ENCODE measurements around the gene NBAS.
"Not testable (repeated sequence)": the region's sequence is repeated elsewhere in the genome, so short reads cannot be mapped to it uniquely, and the experiment has no call there.

The NBAS gene

GRCh38 chr2:15458277-15458676 is 102.9 kb downstream of the NBAS start:
- no peaks in the 10 kb centered on the region for H3K9me3 ChIP-seq (ENCODE audit: control insufficient read depth, insufficient read depth, low read length)
- no peak overlapping the region for H3K9ac ChIP-seq (ENCODE audit: low read depth, low read length)
- H3K36me3 ChIP-seq (ENCODE audit: insufficient read depth, low read length) = 0 out of 2 replicates have a peak, but pooled peaks cover 3% of the 10 kb centered on the region
- peaks cover under 1% of the 10 kb centered on the region; the same call in 1 of the 2 replicates for H3K4me1 ChIP-seq (ENCODE audit: insufficient read depth, low read length)

- H3K36me3 ChIP-seq (ENCODE audit: insufficient read depth, low read length) = 0 out of 2 replicates have a peak, but pooled peaks cover 3% of the 10 kb centered on the region
- H3K4me1 ChIP-seq (ENCODE audit: insufficient read depth, low read length) = peaks cover 4% of the 10 kb centered on the region; the same call in 1 of the 2 replicates
- no peak overlapping the region for H3K9ac ChIP-seq (ENCODE audit: low read depth, low read length)
- no peaks in the 10 kb centered on the region for H3K9me3 ChIP-seq (ENCODE audit: control insufficient read depth, insufficient read depth, low read length)
These were observed 103.3 kb downstream of the NBAS start for GRCh38 chr2:15457868-15458267.

- no peaks in the 10 kb centered on the region for H3K9me3 ChIP-seq (ENCODE audit: control insufficient read depth, insufficient read depth, low read length)
- no peak overlapping the region for H3K9ac ChIP-seq (ENCODE audit: low read depth, low read length)
- H3K36me3 ChIP-seq (ENCODE audit: insufficient read depth, low read length) = 0 out of 2 replicates have a peak, but pooled peaks cover 3% of the 10 kb centered on the region
- peaks cover 4% of the 10 kb centered on the region; the same call in 1 of the 2 replicates for H3K4me1 ChIP-seq (ENCODE audit: insufficient read depth, low read length)
These were observed 104.8 kb downstream of the NBAS start for GRCh38 chr2:15456352-15456751.

GRCh38 chr2:15450808-15451207 is 110.3 kb downstream of the NBAS start:
- peaks cover 5% of the 10 kb centered on the region; the same call in 1 of the 2 replicates for H3K9me3 ChIP-seq (ENCODE audit: control insufficient read depth, insufficient read depth, low read length)
- H3K4me1 ChIP-seq (ENCODE audit: insufficient read depth, low read length) = peaks cover 4% of the 10 kb centered on the region; the same call in 1 of the 2 replicates
- H3K9ac ChIP-seq (ENCODE audit: low read depth, low read length) = no peak overlapping the region
- peaks cover 2% of the 10 kb centered on the region; the same call in 1 of the 2 replicates for H3K36me3 ChIP-seq (ENCODE audit: insufficient read depth, low read length)

- Histone ChIP-seq H3K36me3 (ENCODE audit: insufficient read depth, low read length) (peaks cover 2% of the 10 kb centered on the region; the same call in 1 of the 2 replicates), H3K9me3 (ENCODE audit: control insufficient read depth, insufficient read depth, low read length) (peaks cover 5% of the 10 kb centered on the region; the same call in 1 of the 2 replicates), H3K9ac (ENCODE audit: low read depth, low read length) (no peak overlapping the region), H3K4me1 (ENCODE audit: insufficient read depth, low read length) (peaks cover 4% of the 10 kb centered on the region; the same call in 1 of the 2 replicates)
These were observed 111.4 kb downstream of the NBAS start for GRCh38 chr2:15449556-15450236.

GRCh38 chr2:15448250-15448839 is 112.8 kb downstream of the NBAS start:
- peaks cover 2% of the 10 kb centered on the region; the same call in 1 of the 2 replicates for H3K36me3 ChIP-seq (ENCODE audit: insufficient read depth, low read length)
- peaks cover 5% of the 10 kb centered on the region; the same call in 1 of the 2 replicates for H3K9me3 ChIP-seq (ENCODE audit: control insufficient read depth, insufficient read depth, low read length)
- no peak overlapping the region for H3K9ac ChIP-seq (ENCODE audit: low read depth, low read length)
- H3K4me1 ChIP-seq (ENCODE audit: insufficient read depth, low read length) = peaks cover 4% of the 10 kb centered on the region; the same call in 1 of the 2 replicates

- Histone ChIP-seq H3K36me3 (ENCODE audit: insufficient read depth, low read length) (peaks cover 2% of the 10 kb centered on the region; the same call in 1 of the 2 replicates), H3K9ac (ENCODE audit: low read depth, low read length) (no peak overlapping the region), H3K4me1 (ENCODE audit: insufficient read depth, low read length) (no peaks in the 10 kb centered on the region), H3K9me3 (ENCODE audit: control insufficient read depth, insufficient read depth, low read length) (peaks cover 5% of the 10 kb centered on the region; the same call in 1 of the 2 replicates)
These were observed 113.8 kb downstream of the NBAS start for GRCh38 chr2:15447381-15447780.

GRCh38 chr2:15446961-15447360 is 114.2 kb downstream of the NBAS start:
- Histone ChIP-seq H3K4me1 (ENCODE audit: insufficient read depth, low read length) (no peaks in the 10 kb centered on the region), H3K36me3 (ENCODE audit: insufficient read depth, low read length) (peaks cover 2% of the 10 kb centered on the region; the same call in 1 of the 2 replicates), H3K9me3 (ENCODE audit: control insufficient read depth, insufficient read depth, low read length) (peaks cover 5% of the 10 kb centered on the region; the same call in 1 of the 2 replicates), H3K9ac (ENCODE audit: low read depth, low read length) (no peak overlapping the region)

GRCh38 chr2:15445891-15446562 is 115.1 kb downstream of the NBAS start:
- Histone ChIP-seq H3K4me1 (ENCODE audit: insufficient read depth, low read length) (no peaks in the 10 kb centered on the region), H3K9ac (ENCODE audit: low read depth, low read length) (no peak overlapping the region), H3K36me3 (ENCODE audit: insufficient read depth, low read length) (peaks cover 2% of the 10 kb centered on the region; the same call in 1 of the 2 replicates), H3K9me3 (ENCODE audit: control insufficient read depth, insufficient read depth, low read length) (peaks cover 5% of the 10 kb centered on the region; the same call in 1 of the 2 replicates)

GRCh38 chr2:15439768-15440524 is 121.2 kb downstream of the NBAS start:
- not testable (repeated sequence) for H3K4me1 ChIP-seq (ENCODE audit: insufficient read depth, low read length); H3K36me3 ChIP-seq (ENCODE audit: insufficient read depth, low read length); H3K9ac ChIP-seq (ENCODE audit: low read depth, low read length); H3K9me3 ChIP-seq (ENCODE audit: control insufficient read depth, insufficient read depth, low read length)

GRCh38 chr2:15439366-15439765 is 121.8 kb downstream of the NBAS start:
- not testable (repeated sequence) for H3K9me3 ChIP-seq (ENCODE audit: control insufficient read depth, insufficient read depth, low read length); H3K9ac ChIP-seq (ENCODE audit: low read depth, low read length); H3K4me1 ChIP-seq (ENCODE audit: insufficient read depth, low read length); H3K36me3 ChIP-seq (ENCODE audit: insufficient read depth, low read length)

GRCh38 chr2:15436195-15436594 is 124.9 kb downstream of the NBAS start:
- Histone ChIP-seq H3K9me3 (ENCODE audit: control insufficient read depth, insufficient read depth, low read length) (no peaks in the 10 kb centered on the region), H3K36me3 (ENCODE audit: insufficient read depth, low read length) (no peaks in the 10 kb centered on the region), H3K4me1 (ENCODE audit: insufficient read depth, low read length) (no peaks in the 10 kb centered on the region), H3K9ac (ENCODE audit: low read depth, low read length) (no peak overlapping the region)

- H3K9me3 ChIP-seq (ENCODE audit: control insufficient read depth, insufficient read depth, low read length) = no peaks in the 10 kb centered on the region
- H3K4me1 ChIP-seq (ENCODE audit: insufficient read depth, low read length) = no peaks in the 10 kb centered on the region
- H3K36me3 ChIP-seq (ENCODE audit: insufficient read depth, low read length) = no peaks in the 10 kb centered on the region
- H3K9ac ChIP-seq (ENCODE audit: low read depth, low read length) = no peak overlapping the region
These were observed 125.7 kb downstream of the NBAS start for GRCh38 chr2:15435474-15435873.

Measured in ES-I3 (cell line).